ENCODE results near the gene S100B. TPM values are rescaled to one million over a fixed set of nuclear protein-coding genes. Genes with fewer than 3 reads are reported as not detected.
"Not testable (repeated sequence)": the region's sequence is repeated elsewhere in the genome, so short reads cannot be mapped to it uniquely, and the experiment has no call there.

The S100B gene
- total RNA-seq, 1 donor from 2014 or later = 0.62 TPM

- no peak for DNase-seq (ENCODE audit: low spot score)
- intact Hi-C loops (cut with DNase I) = no loop called here
Observed at GRCh38 chr21:46633566-46633965, 28.7 kb upstream of the S100B start.

DNA sequence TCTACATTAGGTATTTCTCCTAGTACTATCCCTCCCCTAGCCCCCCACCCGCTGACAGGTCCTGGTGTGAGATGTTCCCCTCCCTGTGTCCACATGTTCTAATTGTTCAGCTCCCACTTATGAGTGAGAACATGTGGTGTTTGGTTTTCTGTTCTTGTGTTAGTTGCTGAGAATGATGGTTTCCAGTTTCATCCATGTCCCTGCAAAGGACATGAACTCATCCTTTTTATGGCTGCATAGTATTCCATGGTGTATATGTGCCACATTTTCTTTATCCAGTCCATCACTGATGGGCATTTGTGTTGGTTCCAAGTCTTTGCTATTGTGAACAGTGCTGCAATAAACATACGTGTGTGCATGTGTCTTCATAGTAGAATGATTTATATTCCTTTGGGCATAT lies 26.0 kb upstream of the S100B start:
- intact Hi-C loops (cut with DNase I); DNase-seq (ENCODE audit: low spot score): not testable (repeated sequence)

DNA sequence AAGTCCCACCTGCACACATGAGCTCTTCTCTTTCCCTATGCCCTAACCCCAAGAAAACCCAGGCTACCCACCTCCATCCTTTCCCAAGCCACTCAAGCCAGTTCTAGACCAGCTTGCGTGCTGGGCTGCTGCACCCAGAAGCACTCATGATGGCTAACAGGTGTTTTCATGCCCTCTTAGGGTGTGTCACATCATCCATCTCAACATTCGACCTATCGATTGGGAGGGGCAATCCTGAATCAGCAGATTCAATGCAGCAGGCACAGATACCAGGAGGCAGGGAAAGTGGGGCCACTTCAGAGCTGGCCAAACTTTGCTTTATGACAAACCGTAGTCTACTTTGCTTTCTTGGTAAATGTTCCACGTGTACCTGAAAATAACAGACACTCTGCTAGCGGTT lies 24.0 kb upstream of the S100B start:
- DNase-seq (ENCODE audit: low spot score) = no peak
- intact Hi-C loops (cut with DNase I) = no loop called here

DNA sequence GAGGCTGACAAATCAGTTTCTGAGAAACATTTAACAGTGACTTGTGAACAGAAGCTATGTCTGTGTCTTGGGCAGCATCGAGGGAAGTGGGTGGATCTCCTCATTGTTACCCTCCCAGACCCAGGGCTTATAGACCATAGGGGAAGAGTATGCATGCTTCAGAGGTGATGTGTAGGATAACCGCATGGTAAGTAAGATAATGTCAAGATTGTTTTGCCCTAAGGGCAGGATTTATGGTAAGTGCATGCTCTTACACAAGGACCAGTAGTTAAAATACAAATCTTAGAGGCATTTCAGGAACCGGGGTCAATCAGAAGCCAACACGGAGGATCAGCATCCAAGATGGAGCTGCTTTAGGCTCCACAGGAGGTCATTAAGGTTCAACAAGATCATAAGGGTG lies 22.8 kb upstream of the S100B start:
- intact Hi-C loops (cut with DNase I) = no loop called here
- DNase-seq (ENCODE audit: low spot score) = no peak

DNA sequence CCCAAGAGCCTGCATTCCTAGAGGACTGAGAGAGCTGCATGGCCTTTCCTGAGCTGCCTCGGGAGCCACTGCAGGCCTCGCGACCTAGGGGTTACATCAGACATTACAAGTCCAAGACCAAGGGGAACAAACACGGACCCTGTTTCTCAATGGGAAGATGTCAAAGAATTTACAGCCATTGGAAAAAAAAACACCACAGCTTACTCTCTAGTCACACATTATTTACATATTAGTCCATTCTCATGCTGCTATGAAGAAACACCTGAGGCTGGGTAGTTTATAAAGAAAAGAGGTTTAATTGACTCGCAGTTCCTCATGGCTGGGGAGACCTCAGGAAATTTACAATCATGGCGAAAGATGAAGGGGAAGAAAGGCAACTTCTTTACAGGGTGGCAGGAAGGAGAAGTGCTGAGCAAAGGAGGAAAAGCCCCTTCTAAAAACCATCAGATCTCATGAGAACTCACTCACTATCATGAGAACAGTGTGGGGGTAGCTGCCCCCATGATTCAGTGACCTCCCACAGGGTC lies 22.2 kb upstream of the S100B start:
- no peak for DNase-seq (ENCODE audit: low spot score)
- intact Hi-C loops (cut with DNase I) = no loop called here

DNA sequence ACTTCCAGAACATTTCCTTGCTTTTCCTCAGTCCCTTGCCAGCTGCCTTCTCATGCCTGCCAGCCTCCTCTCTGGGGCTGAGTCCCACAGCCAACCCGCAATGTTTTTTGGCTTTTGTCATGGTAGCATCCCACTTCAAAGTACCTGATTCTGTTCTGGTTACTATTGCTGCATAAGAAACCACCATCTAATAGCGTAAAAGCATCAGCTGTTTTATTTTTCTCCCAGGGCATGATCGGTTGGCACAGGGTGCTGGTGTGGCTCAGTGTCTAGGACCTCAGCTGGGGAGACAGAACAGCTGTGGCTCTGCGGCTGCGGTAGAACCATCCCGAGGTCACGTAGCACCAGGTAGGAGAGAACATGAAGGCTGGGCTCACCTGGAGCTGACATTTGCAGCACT lies 21.7 kb upstream of the S100B start:
- intact Hi-C loops (cut with DNase I) = no loop called here
- DNase-seq (ENCODE audit: low spot score) = no peak

GRCh38 chr21:46625759-46626158 lies 20.9 kb upstream of the S100B start:
- intact Hi-C loops (cut with DNase I) = no loop called here
- DNase-seq (ENCODE audit: low spot score) = no peak

DNA sequence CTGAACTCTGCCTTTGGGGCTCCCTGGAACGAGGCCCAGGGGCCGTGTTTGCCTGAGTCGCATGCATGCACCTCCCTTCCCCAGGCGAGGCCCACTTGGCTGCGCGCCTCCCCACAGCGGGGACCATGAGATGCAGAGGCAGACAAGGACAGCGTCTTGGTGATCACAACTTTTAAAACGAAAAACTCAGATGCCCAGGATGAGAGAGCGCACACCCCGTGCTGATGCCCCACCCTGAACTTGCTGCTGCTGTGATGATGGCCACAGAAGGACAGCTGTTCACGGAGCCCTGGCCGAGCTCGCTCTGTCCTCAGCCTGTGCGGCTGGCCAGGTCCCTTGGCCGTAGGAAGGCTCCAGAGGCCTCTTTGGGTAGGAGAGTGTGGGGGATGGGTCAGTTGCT lies 19.2 kb upstream of the S100B start:
- intact Hi-C loops (cut with DNase I) = no loop called here
- DNase-seq (ENCODE audit: low spot score) = no peak

DNA sequence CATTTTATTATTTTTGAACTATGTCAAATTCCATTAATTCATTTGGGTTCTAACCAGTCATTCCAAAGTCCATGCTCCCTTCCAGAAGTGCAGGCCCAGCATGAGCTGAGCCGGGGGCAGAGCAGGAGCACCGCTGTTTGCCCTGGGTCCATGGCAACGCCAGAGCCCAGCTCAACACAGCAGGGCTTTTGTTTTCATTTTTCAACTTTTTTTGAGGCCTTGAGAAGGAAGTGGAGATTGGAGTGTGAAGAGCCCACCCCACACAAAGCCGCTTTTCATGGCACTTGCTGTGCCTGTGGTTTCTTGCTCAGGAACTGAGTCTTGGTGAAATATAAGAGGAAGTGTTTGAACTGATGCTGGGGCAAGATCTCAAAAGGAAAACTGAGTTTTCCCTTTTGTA lies 17.3 kb upstream of the S100B start:
- intact Hi-C loops (cut with DNase I) = no loop called here
- no peak for DNase-seq (ENCODE audit: low spot score)

DNA sequence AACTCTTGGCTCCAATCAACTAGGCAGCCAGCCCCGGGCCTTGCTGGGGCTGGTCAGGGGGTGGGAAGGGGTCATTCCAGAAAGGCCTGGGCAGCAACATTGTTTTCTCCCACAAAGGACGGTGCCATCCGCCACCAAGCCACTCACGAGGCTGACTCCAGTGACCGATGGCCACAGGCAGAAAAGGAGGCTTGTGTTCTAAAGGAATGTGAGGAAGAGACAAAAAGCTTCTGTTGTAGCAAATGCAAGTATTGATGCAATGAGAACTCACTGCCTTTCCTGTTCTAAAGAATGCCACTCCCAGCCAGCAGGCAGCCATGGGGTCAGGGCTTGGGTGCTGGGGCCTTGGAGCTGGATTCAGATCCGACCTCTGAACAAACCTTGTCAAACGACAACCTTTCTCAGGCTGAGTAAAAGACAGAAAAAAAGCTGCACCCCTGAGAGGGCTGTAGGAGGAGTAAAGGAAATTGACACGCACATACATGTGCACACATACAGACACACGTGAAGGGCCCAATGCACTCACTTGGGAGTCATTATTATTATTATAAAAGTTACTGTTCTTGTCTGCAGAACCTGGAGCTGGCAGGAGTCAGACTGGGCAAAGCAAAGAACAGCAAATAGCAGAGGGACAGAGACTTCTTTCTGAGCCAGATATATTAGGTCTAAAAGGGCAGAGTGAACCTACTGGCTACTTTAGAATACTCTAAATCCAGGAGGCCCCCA lies 16.7 kb upstream of the S100B start:
- no peak for DNase-seq (ENCODE audit: low spot score)
- intact Hi-C loops (cut with DNase I) = no loop called here

DNA sequence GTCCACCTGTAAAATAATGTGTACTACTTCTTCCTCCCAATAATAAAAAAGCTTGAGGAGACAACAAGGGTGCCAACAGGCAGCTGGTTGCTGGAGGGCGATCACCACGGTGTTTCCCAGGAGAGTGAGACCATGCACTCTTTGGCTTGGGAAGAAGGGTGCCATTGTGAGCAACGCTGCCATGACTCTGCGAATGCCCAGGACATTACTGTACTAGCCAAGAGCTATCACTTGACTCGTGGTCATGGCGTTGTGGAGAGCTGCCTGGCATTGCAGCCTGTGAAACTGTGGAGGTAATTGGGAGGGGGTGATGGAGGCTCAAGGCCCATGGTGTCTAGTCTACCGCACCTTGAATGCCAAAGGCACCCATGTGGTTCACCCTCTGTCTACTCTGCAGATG lies 16.0 kb upstream of the S100B start:
- no peak for DNase-seq (ENCODE audit: low spot score)
- intact Hi-C loops (cut with DNase I) = no loop called here

DNA sequence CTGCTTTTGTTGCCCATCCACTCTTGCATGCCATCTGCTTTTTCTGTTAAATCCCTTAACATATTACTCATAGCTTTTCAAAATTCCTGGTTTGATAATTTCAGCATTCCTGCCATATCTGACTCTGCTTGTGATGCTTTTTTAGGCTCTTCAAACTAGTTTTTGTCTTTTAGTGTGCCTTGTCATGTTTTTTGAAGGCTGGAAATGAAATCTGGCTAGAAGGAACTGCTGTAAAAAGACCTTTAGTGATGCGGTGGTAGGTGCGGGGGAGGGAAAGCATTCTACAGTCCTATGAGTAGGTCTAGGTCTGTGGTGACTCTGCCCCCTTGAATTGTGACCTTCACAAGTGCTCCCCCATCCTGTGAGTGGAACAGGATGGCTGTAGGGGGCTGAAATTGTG lies 15.0 kb upstream of the S100B start:
- intact Hi-C loops (cut with DNase I) = no loop called here

DNA sequence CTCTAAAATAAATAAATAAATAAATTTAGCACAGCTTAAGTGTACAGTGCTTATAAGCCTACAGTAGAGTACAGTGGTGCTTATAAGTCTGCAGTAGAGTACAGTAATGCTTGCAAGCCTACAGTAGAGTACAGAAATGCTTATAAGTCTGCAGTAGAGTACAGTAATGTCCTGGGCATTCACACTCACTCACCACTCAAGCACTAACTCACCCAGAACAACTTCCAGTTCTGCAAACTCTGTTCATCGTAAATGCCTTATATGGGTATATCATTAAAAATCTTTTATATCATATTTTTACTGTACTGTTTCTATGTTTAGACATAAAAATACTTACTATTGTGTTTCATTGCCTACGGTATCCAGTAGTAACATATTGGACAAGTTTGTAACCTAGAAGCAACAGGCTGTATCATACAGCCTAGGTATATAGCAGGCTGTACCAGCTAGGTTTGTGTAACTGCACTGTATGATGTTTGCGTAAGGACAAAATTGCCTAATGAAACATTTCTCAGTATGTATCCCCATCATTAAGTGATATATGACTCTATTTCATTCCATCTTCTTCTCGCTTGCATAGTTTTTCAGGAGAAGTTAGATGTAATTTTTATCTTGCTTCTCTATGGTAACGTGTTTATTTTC lies 14.0 kb upstream of the S100B start:
- intact Hi-C loops (cut with DNase I) = no loop called here
- no peak for DNase-seq (ENCODE audit: low spot score)

More for the DNA sequence above, 15.0 kb upstream of the S100B start:
- no peak for DNase-seq (ENCODE audit: low spot score)

- intact Hi-C loops (cut with DNase I) = no loop called here
- DNase-seq (ENCODE audit: low spot score) = no peak
Observed at GRCh38 chr21:46617267-46618051, 12.6 kb upstream of the S100B start.

DNA sequence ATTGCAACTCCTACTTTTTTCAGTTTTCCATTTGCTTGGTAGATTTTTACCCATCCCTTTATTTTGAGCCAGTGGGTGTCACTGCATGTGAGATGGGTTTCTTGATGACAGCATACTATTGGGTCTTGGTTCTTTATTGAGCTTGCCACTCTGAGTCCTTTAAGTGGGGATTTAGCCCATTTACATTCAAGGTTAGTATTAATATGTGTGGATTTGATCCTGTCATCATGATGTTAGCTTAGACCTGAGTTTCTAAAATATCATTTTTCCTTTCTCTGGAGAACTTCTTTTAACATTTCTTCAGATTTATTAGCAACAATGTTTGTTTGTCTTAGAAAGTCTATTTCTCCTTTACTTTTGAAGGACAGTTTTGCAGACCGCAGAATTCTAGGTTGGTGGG lies 11.8 kb upstream of the S100B start:
- intact Hi-C loops (cut with DNase I) = no loop called here
- DNase-seq (ENCODE audit: low spot score) = no peak

DNA sequence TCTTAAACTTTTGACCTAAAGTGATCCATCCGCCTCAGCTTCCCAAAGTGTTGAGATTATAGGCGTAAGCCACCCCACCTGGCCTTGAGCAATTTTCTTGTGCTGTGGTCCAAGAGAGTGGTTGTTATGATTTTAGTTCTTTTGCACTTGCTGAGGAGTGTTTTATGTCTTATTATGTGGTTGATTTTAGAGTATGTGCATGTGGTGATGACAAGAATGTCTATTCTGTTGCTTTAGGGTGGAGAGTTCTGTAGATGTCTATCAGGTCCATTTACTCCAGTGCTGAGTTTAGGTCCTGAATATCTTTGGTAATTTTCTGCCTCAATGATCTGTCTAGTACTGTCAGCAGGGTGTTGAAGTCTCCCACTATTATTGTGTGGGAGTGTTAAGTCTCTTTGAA lies 11.2 kb upstream of the S100B start:
- intact Hi-C loops (cut with DNase I) = no loop called here
- no peak for DNase-seq (ENCODE audit: low spot score)

GRCh38 chr21:46613391-46613790 lies 8.5 kb upstream of the S100B start:
- no peak for DNase-seq (ENCODE audit: low spot score)
- intact Hi-C loops (cut with DNase I) = no loop called here

- intact Hi-C loops (cut with DNase I) = no loop called here
- no peak for DNase-seq (ENCODE audit: low spot score)
Observed at GRCh38 chr21:46610018-46610701, 5.3 kb upstream of the S100B start.

DNA sequence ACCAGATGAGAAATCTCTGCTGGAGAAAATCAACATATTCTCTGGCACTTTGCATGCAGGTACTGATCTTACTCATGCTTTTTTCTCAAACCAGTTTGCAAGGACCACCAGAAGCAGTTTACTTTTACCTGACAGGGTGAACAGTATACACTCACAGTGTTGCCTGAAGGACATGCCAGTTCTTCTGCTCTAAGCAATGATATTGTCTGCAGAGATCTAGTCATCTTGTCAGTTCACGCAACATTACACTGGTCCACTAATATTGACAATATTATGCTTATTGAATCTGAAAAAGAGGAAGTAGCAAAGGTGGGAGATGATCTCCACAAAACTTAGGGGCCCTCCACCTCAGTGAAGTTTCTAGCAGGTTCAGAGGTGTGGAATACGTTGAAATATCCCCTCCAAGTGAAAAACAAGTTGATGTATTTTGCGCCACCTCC lies 3.8 kb upstream of the S100B start:
- DNase-seq (ENCODE audit: low spot score) = no peak
- intact Hi-C loops (cut with DNase I) = no loop called here

DNA sequence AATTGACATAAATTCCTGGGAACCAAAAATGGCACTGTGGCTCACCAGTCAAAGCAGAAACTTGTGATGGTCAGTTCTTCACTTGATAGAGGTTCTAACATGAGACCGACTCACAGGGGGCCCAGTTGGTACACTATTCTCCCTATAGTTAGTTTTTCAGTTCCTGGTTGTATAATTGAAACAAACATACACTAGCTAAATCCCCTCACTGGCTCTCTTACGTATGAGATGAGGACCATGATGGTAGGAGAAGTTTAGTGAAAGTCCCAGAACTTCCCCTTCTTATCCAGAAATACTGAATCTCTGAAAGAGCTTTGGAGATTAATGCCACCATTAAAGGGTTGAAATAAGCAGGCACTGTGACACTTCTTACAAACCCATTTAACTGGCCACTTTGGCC lies 2.8 kb upstream of the S100B start:
- DNase-seq (ENCODE audit: low spot score) = no peak

More for the DNA sequence above, 2.8 kb upstream of the S100B start:
- intact Hi-C loops (cut with DNase I) = no loop called here

Measured in cardiac septum (tissue), 1 donor.